Measurements from ENCODE around the gene ZC3H8.

The ZC3H8 gene

DNA sequence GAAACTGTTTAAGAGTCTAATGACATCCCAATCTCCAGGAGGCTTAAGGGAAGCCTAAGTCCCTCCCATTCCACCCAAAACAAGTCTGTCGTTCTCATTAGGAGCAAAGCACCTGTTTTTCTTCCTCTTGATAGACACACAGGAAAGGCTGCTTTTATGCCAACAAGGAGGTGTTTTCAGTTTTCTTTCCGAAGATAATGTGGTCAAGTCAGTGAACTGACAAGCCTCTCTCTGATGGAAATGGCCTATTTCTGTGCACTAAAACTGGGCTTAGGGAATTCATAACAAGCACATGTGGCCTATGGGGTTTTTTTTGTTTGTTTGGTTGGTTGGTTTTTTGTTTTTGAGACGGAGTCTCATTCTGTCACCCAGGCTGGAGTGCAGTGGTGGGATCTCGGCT, 80.5 kb downstream of the ZC3H8 start:
- no peak for DNase-seq (ENCODE audit: low read depth)
- no peaks in the 10 kb centered on the region for H3K27me3 ChIP-seq (replicated peaks; ENCODE audit: control insufficient read depth, insufficient read depth, low read length)
- H3K4me3 ChIP-seq (ENCODE audit: low read length) = no peak overlapping the region
- H3K9me3 ChIP-seq (ENCODE audit: control insufficient read depth, low read length) = no peaks in the 10 kb centered on the region
- no peak overlapping the region for H3K9ac ChIP-seq (ENCODE audit: low read length)
- no peaks in the 10 kb centered on the region for H3K36me3 ChIP-seq (ENCODE audit: control insufficient read depth, insufficient read depth, low read length, severe bottlenecking)
- H3K4me1 ChIP-seq (ENCODE audit: control insufficient read depth, insufficient read depth, low read length) = peaks cover 9% of the 10 kb centered on the region

DNA sequence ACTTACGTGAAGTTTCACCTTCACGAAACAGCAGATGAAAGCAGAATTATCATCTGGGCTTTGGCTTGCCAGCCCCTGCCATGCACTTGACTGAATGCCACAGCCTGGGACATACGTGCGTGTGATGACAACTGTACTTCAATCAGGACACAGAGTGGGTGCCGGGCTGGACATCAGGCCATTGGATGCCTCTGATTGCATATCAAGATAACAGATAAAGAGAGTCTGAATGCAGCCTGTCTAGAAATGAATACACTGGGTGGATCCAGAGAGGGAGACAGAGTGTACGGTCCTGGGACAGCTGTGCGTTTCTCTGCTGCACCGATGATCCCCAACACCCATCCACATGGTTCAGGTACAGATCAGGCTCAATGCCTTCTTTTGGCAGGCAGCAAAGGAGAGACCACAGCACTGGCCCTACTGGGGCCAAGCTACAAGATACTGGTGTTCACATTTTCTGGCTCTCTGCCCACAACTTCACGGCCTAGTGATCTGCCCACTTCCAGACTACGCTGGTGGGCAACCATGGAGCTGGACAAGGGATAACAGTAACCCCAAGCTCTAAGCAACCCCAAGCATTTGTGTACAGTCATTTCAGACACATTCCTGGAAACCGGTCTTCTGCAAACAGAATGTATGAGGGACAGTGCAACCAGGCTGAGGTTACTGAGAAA, 81.1 kb downstream of the ZC3H8 start:
- Histone ChIP-seq H3K4me3 (ENCODE audit: low read length) (no peak overlapping the region), H3K36me3 (ENCODE audit: control insufficient read depth, insufficient read depth, low read length, severe bottlenecking) (no peaks in the 10 kb centered on the region), H3K4me1 (ENCODE audit: control insufficient read depth, insufficient read depth, low read length) (peaks cover 9% of the 10 kb centered on the region), H3K9ac (ENCODE audit: low read length) (no peak overlapping the region), H3K27me3 (replicated peaks; ENCODE audit: control insufficient read depth, insufficient read depth, low read length) (no peaks in the 10 kb centered on the region), H3K9me3 (ENCODE audit: control insufficient read depth, low read length) (no peaks in the 10 kb centered on the region)
- no peak for DNase-seq (ENCODE audit: low read depth)

DNA sequence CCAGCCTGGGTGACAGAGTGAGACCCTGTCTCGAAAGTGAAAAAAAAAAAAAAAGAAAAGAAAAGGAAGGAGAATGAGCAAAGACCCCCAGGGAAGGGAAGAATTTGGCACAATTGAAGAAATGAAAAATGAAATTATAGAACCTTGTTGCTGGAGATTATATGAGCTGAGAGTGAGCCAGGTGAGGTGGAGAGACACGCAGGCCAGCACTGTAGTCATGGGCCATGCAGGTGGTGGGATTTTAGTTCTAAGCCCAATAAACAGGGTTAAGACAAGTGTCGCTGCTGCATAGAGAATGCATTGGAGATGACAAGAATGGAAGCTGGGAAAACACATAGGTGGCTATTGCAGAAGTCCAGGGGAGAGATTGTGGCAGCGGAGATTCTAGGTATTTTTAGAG, 84.3 kb downstream of the ZC3H8 start:
- Histone ChIP-seq H3K36me3 (ENCODE audit: control insufficient read depth, insufficient read depth, low read length, severe bottlenecking) (no peaks in the 10 kb centered on the region), H3K27me3 (replicated peaks; ENCODE audit: control insufficient read depth, insufficient read depth, low read length) (no peaks in the 10 kb centered on the region), H3K4me1 (ENCODE audit: control insufficient read depth, insufficient read depth, low read length) (peaks cover 9% of the 10 kb centered on the region), H3K9me3 (ENCODE audit: control insufficient read depth, low read length) (no peaks in the 10 kb centered on the region), H3K9ac (ENCODE audit: low read length) (no peak overlapping the region), H3K4me3 (ENCODE audit: low read length) (no peak overlapping the region)
- no peak for DNase-seq (ENCODE audit: low read depth)

DNA sequence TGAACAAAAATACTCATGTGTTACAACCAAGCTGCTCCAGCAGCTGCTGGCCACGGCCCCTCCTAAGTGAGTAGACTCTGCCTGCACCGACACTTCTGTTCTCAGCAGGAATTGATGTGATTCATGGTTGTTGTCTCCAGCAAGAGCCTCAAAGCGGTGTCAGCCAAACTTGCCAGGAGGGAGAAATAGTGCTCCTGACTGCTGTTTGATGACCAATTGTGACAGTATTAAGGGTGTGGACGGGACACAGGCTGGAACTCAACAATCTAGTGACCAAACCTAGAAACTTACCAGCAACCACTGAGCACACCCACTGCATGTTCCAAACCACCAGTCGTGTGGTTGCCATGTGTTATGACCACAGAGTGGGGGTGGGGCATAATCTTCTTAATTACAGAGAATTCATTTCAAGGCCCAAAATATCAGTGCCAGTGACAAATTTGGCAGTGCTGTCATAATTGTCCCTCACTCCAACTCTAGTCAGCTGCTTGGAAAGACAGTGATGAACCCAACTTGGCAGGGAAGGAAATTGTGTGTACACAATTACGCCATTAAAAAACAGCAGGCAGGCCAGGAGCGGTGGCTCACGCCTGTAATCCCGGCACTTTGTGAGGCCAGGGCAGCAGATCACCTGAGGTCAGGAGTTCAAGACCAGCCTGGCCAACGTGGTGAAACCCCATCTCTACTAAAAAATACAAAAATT, 86.3 kb downstream of the ZC3H8 start:
- H3K4me1 ChIP-seq (ENCODE audit: control insufficient read depth, insufficient read depth, low read length) = peaks cover 13% of the 10 kb centered on the region
- H3K9ac ChIP-seq (ENCODE audit: low read length) = no peak overlapping the region
- H3K9me3 ChIP-seq (ENCODE audit: control insufficient read depth, low read length) = no peaks in the 10 kb centered on the region
- H3K4me3 ChIP-seq (ENCODE audit: low read length) = no peak overlapping the region
- H3K36me3 ChIP-seq (ENCODE audit: control insufficient read depth, insufficient read depth, low read length, severe bottlenecking) = no peaks in the 10 kb centered on the region
- DNase-seq (ENCODE audit: low read depth) = no peak
- no peaks in the 10 kb centered on the region for H3K27me3 ChIP-seq (replicated peaks; ENCODE audit: control insufficient read depth, insufficient read depth, low read length)

DNA sequence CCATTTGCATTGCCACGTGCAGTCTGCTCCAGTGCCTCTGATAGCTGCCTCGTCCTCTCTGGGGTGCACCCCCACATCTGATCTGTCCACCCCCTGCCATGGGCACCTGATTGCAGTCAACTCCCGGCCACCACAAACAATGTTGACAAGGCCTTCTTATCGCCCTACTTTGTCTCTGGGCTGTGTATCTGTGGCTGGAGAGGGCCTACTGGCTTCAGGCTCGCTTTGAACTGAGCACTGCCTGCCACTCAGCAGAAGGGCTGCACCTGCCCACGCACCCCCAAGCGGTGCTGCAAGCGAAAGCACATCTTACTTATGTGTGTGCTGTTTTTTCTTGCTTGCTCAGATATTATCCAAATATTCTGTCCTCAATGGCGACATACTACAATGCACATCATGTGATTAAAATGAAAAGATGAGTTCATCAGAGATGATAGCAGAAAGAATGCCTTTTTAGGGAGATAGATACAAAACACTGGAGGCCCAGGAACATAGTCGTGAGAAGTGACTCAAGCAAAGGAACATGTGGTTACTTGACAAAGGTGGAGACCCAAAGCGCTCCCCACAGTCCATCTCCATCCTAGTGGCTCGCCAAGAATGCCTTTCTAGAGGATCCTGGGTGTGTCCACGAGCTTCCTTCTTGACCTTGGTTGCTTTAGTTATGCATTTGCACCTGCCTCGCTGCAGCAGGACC, 87.9 kb downstream of the ZC3H8 start:
- Histone ChIP-seq H3K4me3 (ENCODE audit: low read length) (no peak overlapping the region), H3K4me1 (ENCODE audit: control insufficient read depth, insufficient read depth, low read length) (peaks cover 13% of the 10 kb centered on the region), H3K27me3 (replicated peaks; ENCODE audit: control insufficient read depth, insufficient read depth, low read length) (no peaks in the 10 kb centered on the region), H3K9ac (ENCODE audit: low read length) (no peak overlapping the region), H3K36me3 (ENCODE audit: control insufficient read depth, insufficient read depth, low read length, severe bottlenecking) (no peaks in the 10 kb centered on the region), H3K9me3 (ENCODE audit: control insufficient read depth, low read length) (no peaks in the 10 kb centered on the region)
- DNase-seq (ENCODE audit: low read depth) = no peak

DNA sequence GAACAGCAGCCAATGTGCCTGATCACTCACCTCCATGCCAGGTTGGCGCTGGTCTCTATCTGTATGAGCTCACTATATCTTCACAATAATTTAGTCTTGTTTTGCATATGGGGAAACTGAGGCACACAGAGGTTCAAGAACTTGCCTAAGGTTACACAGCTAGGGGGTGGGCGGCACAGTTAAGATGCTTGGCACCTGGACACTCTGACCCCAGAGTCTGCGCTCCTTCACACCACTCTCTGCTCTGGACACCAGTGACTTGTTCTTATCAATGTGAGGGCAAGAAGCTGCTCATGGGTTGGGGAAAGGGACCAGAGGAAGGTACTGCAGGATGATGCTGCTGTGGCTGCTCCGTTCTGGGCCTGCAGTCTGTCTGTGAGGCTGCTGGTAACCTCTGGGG, 89.5 kb downstream of the ZC3H8 start:
- H3K4me3 ChIP-seq (ENCODE audit: low read length) = no peak overlapping the region
- no peaks in the 10 kb centered on the region for H3K27me3 ChIP-seq (replicated peaks; ENCODE audit: control insufficient read depth, insufficient read depth, low read length)
- DNase-seq (ENCODE audit: low read depth) = no peak
- no peak overlapping the region for H3K9ac ChIP-seq (ENCODE audit: low read length)
- H3K9me3 ChIP-seq (ENCODE audit: control insufficient read depth, low read length) = no peaks in the 10 kb centered on the region
- H3K4me1 ChIP-seq (ENCODE audit: control insufficient read depth, insufficient read depth, low read length) = peaks cover 13% of the 10 kb centered on the region
- no peaks in the 10 kb centered on the region for H3K36me3 ChIP-seq (ENCODE audit: control insufficient read depth, insufficient read depth, low read length, severe bottlenecking)

DNA sequence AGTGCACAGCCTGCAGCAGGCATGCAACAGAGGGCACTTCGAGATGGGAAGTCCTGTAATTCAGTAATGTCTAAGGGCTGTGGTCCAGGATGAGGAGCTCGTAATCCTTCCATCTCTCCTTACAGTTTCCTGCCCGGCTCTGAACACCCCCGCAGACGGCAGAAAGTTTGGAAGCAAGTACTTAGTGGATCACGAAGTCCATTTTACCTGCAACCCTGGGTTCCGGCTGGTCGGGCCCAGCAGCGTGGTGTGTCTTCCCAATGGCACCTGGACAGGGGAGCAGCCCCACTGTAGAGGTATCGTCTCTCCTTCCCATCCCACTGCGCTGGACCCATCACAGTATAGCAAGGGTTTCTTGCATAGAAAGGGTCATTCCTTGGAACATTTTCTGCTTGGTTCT, 90.0 kb downstream of the ZC3H8 start:
- Histone ChIP-seq H3K9ac (ENCODE audit: low read length) (no peak overlapping the region), H3K27me3 (replicated peaks; ENCODE audit: control insufficient read depth, insufficient read depth, low read length) (no peaks in the 10 kb centered on the region), H3K4me1 (ENCODE audit: control insufficient read depth, insufficient read depth, low read length) (peaks cover 13% of the 10 kb centered on the region), H3K36me3 (ENCODE audit: control insufficient read depth, insufficient read depth, low read length, severe bottlenecking) (no peaks in the 10 kb centered on the region), H3K4me3 (ENCODE audit: low read length) (no peak overlapping the region), H3K9me3 (ENCODE audit: control insufficient read depth, low read length) (no peaks in the 10 kb centered on the region)
- no peak for DNase-seq (ENCODE audit: low read depth)

DNA sequence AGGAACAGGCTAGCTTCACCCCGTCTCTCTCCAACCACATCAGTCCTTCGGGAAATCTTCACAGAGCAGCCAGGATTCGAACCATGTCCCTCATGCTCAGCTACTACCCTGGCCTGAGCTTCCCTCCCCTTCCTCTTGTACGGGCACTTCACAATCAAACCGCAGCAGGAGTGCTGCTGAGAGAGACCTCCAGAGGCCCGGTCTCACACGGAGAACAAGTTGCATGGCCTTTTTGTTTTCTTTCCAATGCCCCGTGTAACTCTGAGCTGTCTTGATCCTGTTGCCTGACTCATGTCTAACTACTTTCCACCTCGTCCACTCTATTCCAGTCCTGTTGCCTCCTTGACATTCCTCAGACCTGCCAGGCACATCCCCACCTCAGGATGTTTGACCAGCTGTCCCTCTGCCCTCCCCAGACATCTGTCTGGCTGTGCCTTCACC, 91.3 kb downstream of the ZC3H8 start:
- Histone ChIP-seq H3K36me3 (ENCODE audit: control insufficient read depth, insufficient read depth, low read length, severe bottlenecking) (no peaks in the 10 kb centered on the region), H3K9ac (ENCODE audit: low read length) (no peak overlapping the region), H3K4me1 (ENCODE audit: control insufficient read depth, insufficient read depth, low read length) (peaks cover 11% of the 10 kb centered on the region), H3K4me3 (ENCODE audit: low read length) (no peak overlapping the region), H3K27me3 (replicated peaks; ENCODE audit: control insufficient read depth, insufficient read depth, low read length) (no peaks in the 10 kb centered on the region), H3K9me3 (ENCODE audit: control insufficient read depth, low read length) (no peaks in the 10 kb centered on the region)
- DNase-seq (ENCODE audit: low read depth) = no peak

DNA sequence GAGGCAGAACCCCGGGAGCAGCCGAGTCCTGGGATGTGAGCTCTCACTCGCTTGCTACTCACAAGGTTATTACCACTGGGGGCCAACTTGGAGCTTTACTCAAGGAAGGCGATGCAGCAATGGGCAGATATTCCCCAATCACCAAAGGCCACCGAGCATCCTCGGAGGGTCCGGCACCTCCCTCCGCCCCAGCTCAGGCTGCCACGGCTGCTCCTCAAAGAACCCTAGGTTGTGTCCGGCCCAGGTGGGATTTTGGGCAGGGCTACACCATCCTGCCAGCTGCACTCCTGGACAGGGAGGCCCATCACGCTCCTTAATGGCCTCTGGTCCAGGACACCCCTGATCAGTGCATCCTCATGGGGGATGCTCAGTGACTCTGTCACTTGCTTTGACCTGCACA, 91.9 kb downstream of the ZC3H8 start:
- Histone ChIP-seq H3K36me3 (ENCODE audit: control insufficient read depth, insufficient read depth, low read length, severe bottlenecking) (no peaks in the 10 kb centered on the region), H3K4me1 (ENCODE audit: control insufficient read depth, insufficient read depth, low read length) (peaks cover 8% of the 10 kb centered on the region), H3K4me3 (ENCODE audit: low read length) (no peak overlapping the region), H3K27me3 (replicated peaks; ENCODE audit: control insufficient read depth, insufficient read depth, low read length) (no peaks in the 10 kb centered on the region), H3K9ac (ENCODE audit: low read length) (no peak overlapping the region), H3K9me3 (ENCODE audit: control insufficient read depth, low read length) (no peaks in the 10 kb centered on the region)
- no peak for DNase-seq (ENCODE audit: low read depth)

DNA sequence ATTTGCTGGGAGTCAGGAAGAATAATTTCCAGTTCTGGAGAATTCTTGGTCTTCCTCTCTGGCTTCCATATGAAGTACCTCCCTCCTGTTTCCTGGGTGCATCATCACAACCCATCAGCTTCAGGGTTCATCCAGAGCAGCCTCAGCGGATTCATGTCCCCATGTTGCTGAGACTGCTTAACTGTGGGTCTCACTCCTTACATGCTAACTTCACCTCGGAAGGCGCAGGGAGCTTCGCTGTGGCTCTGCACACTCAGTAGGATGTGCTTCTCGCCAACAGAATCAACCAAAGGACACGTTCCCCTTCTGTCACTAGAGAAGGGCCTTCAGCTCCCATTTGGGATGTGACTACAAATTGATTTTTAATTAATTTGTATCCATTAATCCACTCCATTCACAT, 92.5 kb downstream of the ZC3H8 start:
- no peaks in the 10 kb centered on the region for H3K27me3 ChIP-seq (replicated peaks; ENCODE audit: control insufficient read depth, insufficient read depth, low read length)
- no peaks in the 10 kb centered on the region for H3K9me3 ChIP-seq (ENCODE audit: control insufficient read depth, low read length)
- no peaks in the 10 kb centered on the region for H3K36me3 ChIP-seq (ENCODE audit: control insufficient read depth, insufficient read depth, low read length, severe bottlenecking)
- H3K4me1 ChIP-seq (ENCODE audit: control insufficient read depth, insufficient read depth, low read length) = peaks cover 10% of the 10 kb centered on the region
- no peak for DNase-seq (ENCODE audit: low read depth)
- no peak overlapping the region for H3K4me3 ChIP-seq (ENCODE audit: low read length)
- no peak overlapping the region for H3K9ac ChIP-seq (ENCODE audit: low read length)
